Right lobe of liver (tissue), 4 donors: ENCODE measurements around the gene SPATC1L.

Source experiments
- POLR2A ChIP-seq: fragments of 450-650 bp; IDR thresholded peaks from one replicate; pipeline ENCODE4 v1.6.1; 2017; ENCODE audit warnings: antibody characterized with exemption, mild to moderate bottlenecking
- TF ChIP-seq, protein P1 (sequence below), 4 donors: fragments of 200-600 bp in 3 of 4; fragments of 450-650 bp in 1 of 4; IDR thresholded peaks; one replicate each; pipeline versions ENCODE4 v1.5.1 to v1.8.0; 2016 to 2022; ENCODE audit warnings: antibody characterized with exemption in 4 of 4, mild to moderate bottlenecking in 2 of 4
- donor health status: DM: no; HTN: no; CAD: no.
- donor health status: DM: no; HTN: no; CAD: no.
- donor health status: DM: no; HTN: yes; CAD: no.

DNA sequence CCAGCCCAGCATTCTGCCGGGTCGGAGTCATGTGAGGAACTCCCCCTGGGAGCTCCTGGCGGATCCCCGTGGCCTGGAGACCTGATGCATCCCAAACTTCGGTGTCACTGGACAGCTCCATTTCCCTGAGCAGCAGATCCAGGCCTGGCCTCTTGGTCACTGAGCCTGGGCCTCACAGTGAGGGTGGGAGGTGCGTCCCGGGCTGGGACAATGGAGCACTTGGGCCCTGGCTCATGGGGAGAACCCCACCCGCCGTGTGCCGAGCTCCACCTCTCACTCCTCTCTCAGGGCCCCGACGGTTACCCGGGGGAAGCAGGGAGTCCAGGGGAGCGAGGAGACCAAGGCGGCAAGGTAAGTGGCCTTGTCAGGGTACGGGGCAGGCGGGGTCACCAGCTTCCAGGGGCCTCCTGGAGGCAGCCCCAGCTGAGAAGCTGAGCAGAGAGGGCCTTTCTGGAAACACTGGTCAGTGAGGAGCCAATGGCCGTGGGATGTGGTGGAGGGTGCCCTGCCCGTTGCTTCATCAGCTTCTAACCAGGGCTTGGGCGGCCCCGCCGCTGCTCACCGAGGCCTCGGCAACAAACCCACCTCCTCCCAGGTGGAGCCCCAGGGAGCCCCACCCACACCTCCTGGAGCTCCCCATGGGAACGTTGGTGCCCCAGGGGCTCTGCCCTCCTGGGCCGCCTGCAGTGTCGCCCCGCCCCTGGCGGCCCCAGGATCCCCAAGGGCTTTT, 66.5 kb downstream of the SPATC1L start:
- TF ChIP-seq, protein P1, sequence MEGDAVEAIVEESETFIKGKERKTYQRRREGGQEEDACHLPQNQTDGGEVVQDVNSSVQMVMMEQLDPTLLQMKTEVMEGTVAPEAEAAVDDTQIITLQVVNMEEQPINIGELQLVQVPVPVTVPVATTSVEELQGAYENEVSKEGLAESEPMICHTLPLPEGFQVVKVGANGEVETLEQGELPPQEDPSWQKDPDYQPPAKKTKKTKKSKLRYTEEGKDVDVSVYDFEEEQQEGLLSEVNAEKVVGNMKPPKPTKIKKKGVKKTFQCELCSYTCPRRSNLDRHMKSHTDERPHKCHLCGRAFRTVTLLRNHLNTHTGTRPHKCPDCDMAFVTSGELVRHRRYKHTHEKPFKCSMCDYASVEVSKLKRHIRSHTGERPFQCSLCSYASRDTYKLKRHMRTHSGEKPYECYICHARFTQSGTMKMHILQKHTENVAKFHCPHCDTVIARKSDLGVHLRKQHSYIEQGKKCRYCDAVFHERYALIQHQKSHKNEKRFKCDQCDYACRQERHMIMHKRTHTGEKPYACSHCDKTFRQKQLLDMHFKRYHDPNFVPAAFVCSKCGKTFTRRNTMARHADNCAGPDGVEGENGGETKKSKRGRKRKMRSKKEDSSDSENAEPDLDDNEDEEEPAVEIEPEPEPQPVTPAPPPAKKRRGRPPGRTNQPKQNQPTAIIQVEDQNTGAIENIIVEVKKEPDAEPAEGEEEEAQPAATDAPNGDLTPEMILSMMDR (IDR thresholded peaks at IDR 0.05), result no peak
- no peak for TF ChIP-seq POLR2A
